Umbilical cord (tissue), 2 donors: ENCODE results near the gene PPP2R3A. TPM values are rescaled to one million over a fixed set of nuclear protein-coding genes. Genes with fewer than 3 reads are reported as not detected.
"Not testable (repeated sequence)": the region's sequence is repeated elsewhere in the genome, so short reads cannot be mapped to it uniquely, and the experiment has no call there.

Experiments
- DNase-seq: peaks from one replicate; pipeline ENCODE4 v3.0.0-alpha.2; 2015; ENCODE audit warnings: low spot score
- total RNA-seq: library from RNA; depleted of rRNA; stranded (reverse); fragments of >200 nt; gene quantifications from one replicate; pipeline ENCODE4 v1.2.3, GENCODE V29; 2014; ENCODE audit warnings: low replicate concordance; ENCODE audit not compliant: insufficient read depth

Gene PPP2R3A
- total RNA-seq, 1 donor from 2014 or later, result 20.2 TPM

GRCh38 chr3:136023264-136023978 is 57.9 kb downstream of the PPP2R3A start:
- DNase-seq, result no peak

GRCh38 chr3:136036306-136036705 is 70.8 kb downstream of the PPP2R3A start:
- DNase-seq, result no peak

- DNase-seq, result no peak
Measured at GRCh38 chr3:136038668-136039067, 73.1 kb downstream of the PPP2R3A start.

- peak; percentile 66 for DNase-seq
Measured at GRCh38 chr3:136042608-136043221, 77.2 kb downstream of the PPP2R3A start.

- no peak for DNase-seq
Measured at GRCh38 chr3:136044980-136045745, 79.6 kb downstream of the PPP2R3A start.

- no peak for DNase-seq
Measured at GRCh38 chr3:136048068-136048467, 82.5 kb downstream of the PPP2R3A start.

- no peak for DNase-seq
Measured at GRCh38 chr3:136050250-136050649, 84.7 kb downstream of the PPP2R3A start.

GRCh38 chr3:136055491-136055890 is 90.0 kb downstream of the PPP2R3A start:
- no peak for DNase-seq

GRCh38 chr3:136067211-136067610 is 101.7 kb downstream of the PPP2R3A start:
- DNase-seq, result no peak

- no peak for DNase-seq
Measured at GRCh38 chr3:136068708-136069107, 103.2 kb downstream of the PPP2R3A start.

GRCh38 chr3:136069933-136070332 is 104.4 kb downstream of the PPP2R3A start:
- no peak for DNase-seq

- peak; percentile 17 for DNase-seq
Measured at GRCh38 chr3:136070334-136070733, 104.8 kb downstream of the PPP2R3A start.

GRCh38 chr3:136070953-136071949 is 105.7 kb downstream of the PPP2R3A start:
- peak; percentile 7 for DNase-seq

- peak; percentile 33 for DNase-seq
Measured at GRCh38 chr3:136074546-136075170, 109.1 kb downstream of the PPP2R3A start.

GRCh38 chr3:136075218-136075808 is 109.8 kb downstream of the PPP2R3A start:
- DNase-seq, result peak; percentile 84

- no peak for DNase-seq
Measured at GRCh38 chr3:136075811-136076210, 110.3 kb downstream of the PPP2R3A start.

GRCh38 chr3:136078421-136079364 is 113.2 kb downstream of the PPP2R3A start:
- peak; percentile 20 for DNase-seq

GRCh38 chr3:136083641-136084382 is 118.3 kb downstream of the PPP2R3A start:
- DNase-seq, result not testable (repeated sequence)
